Stimulated activated CD4-positive, alpha-beta T cell treated with anti-CD3 and anti-CD28 coated beads, Interleukin-1b, Interleukin-23, amount 100 ng/mL, for 4 hours (primary cell): ENCODE measurements around the gene TRMT44.

Experiments
- DNase-seq, 2 donors: peaks; one replicate each; pipeline ENCODE4 v3.0.0-alpha.2; 2020; ENCODE audit warnings: low read depth in 2 of 2

The TRMT44 gene

GRCh38 chr4:8435656-8436121, 4.9 kb upstream of the TRMT44 start:
- DNase-seq = no peak

DNA sequence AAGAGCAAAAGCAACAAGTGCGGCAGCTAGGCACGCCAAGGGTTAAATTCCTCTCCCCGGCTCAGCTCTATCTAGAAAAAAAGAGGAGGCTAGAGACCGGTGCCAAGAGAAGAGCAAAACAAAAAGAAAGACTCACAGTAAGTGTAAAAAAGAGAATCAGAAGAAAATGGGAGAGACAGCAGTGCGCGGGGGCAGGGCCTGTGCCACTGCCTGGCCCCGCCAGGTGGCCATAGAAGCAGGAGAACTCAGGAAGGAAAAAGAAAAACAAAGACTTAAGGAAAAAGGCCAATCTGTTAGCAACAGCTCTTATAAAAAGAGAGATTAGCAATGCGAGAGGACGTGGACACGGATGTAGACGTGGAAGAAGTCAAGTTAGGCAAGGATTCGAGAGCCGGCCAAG, 3.3 kb upstream of the TRMT44 start:
- no peak for DNase-seq

DNA sequence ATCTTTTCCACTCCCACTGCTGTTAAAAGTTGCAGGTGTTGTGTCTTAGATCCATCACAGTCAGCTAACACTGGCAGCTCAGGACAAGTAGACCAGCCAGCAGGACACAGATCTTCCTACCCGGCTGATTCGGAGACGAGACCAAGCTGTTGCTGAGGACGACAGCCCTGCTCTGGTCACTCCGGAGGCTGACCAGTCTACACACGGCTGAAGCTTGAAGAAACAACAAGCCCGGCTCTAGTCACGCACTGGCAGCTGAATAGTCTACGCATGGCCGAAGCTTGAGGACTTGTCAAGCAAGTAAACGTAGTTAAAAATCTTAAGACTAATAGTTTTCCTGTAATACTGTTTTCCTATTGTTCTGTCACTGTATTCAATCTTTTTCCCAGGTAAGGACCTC, 1.8 kb upstream of the TRMT44 start:
- DNase-seq = no peak

GRCh38 chr4:8439168-8439567, 1.4 kb upstream of the TRMT44 start:
- no peak for DNase-seq

GRCh38 chr4:8439914-8440491, 574 bp upstream of the TRMT44 start:
- no peak for DNase-seq

DNA sequence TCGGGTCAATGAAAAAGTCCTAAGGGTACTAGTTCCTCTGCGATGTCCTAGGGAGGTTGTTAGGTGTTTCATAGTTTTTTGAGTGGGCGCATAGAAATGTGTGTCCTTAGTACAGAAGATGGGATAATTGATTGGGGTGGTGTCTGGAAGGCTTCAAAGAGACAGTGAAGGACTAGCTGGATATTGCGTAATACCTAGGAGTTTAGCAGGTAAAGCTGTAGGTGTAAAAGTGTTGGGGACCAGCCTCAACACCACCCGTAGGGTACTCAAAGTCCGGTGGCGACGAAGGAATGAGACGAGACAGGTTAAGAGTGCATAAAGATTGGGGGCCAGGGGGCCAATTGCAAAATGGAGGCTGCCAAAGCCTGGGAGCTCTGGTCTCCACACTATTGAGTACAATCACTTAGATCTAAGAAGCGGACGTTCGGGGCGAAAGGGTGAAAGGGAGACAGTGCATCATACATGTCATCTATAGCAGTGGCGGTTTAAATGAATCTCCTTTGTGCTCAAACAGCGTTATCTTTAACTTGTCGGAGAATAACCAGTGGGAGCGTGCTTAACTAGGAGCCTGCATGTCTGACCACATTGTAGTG, 1.0 kb downstream of the TRMT44 start:
- DNase-seq = no peak

GRCh38 chr4:8442596-8443358, 2.2 kb downstream of the TRMT44 start:
- DNase-seq = no peak

- DNase-seq = no peak
Observed at GRCh38 chr4:8443801-8444200, 3.2 kb downstream of the TRMT44 start.

DNA sequence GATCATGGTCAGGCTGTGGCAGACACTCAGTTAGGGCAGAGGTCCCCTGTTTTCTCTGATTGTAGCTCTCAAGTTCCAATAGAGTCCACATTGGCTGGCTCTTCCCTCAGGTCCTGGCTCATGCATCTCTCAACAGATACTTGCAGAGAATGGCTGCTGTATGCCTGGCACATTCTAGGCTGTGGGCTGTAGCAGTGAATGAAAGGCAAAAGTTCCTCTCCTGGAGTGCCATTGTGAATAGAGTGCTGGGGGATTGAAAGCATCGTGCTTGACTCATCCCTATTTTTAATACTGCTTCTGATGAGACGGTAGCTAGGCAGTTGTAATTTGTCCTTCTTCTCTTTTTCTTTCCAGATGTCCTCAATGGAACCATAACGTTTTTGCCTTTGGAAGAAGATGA, 5.5 kb downstream of the TRMT44 start:
- DNase-seq = no peak

DNA sequence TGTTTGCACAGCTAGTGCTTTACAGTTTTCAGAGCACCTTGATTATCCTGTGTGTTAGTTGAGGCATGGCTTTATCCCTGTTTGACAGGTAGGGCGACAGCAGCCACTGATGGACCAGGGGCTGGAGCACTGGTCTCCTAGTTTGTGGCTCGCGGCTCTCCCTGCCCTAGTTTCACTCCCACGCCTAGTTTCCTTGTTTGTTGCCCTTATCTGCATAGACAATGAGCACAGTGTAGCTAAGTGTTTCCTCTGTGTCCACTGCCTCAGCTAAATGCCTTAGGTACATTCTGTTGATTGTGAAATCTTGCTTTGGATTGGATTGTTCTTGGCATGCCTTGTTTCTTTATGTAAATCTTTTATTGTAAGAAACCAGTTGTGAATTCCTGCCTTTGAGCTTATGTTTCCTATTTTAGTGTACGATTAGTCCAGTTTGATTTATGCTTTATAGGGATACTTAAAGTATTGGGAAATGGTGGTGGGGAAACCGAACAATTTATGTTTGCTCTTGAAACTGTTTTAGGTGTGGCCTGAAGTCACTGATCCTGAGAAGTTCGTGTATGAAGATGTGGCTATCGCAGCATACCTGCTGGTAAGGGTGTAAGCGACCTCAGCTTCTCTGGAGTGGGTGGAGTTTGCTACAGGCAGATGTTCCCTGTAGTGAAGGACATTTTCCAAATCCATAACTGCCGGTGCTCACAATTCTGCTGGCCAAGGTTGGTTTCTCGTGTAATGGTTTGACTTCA, 11.0 kb downstream of the TRMT44 start:
- DNase-seq = no peak

- DNase-seq = no peak
Observed at GRCh38 chr4:8453957-8454356, 13.4 kb downstream of the TRMT44 start.

DNA sequence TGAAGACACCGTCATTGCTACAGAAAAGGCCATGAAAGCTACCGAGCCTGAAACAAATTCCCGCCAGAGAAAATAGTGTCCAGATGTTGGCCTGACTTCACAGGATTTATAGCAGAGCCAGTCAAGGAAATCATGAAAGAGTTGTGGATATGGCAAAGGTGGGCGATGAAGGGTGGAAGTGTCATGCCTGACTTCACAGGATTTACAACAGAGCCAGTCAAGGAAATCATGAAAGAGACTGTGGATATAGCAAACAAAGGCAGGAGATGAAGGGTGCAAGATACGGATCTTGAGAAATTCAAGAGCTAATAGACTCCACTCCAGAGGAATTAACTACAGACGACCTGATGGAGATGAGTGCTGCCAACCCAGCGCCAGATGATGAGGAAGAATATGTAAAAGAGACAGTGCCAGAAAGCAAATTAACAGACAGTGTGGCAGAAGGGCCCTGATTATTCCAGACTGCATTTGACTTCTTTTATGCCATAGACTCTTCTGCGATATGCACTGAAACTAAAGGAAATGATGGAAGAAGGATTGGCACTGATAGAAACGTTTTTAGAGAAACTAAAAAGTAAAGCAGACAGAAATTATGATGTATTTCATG, 17.2 kb downstream of the TRMT44 start:
- DNase-seq = no peak

DNA sequence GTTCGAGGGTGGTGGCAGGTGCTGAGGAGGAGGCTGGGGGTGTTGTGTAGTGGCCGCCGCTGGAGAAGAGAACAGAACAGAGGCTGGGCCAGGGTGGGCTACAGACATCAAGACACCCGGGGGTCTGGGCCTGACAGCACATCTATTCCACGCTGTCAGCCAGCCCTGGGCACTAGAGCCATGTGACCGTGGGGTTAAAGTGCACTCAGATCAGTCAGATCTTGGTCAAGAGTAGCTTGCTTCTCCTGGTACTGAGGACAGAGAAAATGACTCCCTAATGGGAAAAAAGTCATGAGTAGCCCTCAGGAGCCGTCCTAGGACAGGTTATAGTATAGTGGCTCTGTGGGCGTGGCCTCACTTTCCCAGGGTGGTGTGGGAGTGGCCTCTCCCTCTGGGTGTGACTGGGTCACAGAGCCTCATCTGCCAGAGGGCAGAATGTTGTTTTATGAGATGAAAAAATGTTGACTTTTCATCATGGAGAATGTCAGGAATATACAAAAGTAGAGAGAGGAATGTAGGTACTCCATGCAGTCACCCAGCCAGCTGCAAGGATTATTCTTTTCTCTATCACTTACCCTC, 19.4 kb downstream of the TRMT44 start:
- DNase-seq = no peak

DNA sequence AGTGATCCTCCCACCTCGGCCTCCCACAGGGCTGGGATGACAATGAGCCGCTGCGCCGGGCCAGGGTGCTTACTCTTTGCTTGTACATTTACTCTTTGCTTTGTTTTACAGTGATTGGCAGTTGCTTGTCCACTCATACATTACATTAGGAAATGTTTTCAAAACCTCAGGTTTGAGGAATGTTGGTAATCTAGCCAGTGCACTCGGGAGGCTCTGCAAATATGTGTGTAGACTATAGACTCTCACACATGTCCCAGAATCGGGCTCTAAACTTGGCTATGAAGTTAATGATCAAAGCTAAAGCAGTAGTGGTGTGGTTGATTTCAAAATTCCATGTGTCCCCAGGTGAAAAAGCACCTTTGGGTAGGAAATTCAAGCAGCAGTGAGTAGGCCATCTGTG, 20.5 kb downstream of the TRMT44 start:
- DNase-seq = no peak

DNA sequence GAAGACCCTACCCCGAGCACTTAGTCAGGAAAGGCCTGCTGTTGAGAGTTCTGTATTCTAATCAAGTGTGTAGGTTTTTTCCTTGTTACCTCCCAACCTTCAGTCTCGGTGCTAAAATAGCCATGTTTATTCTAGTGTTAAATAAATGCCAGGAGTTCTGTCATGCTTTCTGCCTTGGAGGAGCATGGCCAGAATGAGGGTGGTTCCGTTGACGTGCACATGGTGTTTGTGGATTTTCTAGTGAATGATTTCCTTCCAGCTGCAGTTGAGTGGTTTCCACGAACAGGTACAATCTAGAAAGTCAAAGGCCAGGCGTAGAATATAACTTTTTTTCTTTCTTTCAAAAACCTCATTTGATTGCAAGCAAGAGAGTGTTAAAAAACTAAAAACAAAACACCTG, 21.0 kb downstream of the TRMT44 start:
- no peak for DNase-seq

GRCh38 chr4:8463811-8464210, 23.2 kb downstream of the TRMT44 start:
- DNase-seq = no peak

DNA sequence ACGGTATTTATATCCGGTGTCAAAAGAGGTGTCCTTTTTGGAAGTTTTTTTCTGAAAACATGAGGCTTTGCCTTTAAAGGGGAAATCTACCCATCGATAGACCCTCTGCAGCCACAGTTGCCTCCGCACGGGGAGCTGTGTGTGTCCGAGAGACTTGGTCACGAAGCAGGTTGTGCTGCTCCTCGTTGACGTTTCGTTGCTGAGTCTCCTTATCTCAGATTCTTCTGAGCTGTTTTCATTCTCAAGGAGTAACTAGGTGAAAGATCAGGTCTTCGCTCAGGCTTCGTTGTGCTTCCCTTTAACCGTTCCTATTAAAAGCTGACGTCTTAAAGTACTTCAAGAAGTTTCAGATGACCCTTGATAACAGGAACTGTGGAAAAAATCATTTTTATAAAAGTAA, 23.8 kb downstream of the TRMT44 start:
- no peak for DNase-seq

DNA sequence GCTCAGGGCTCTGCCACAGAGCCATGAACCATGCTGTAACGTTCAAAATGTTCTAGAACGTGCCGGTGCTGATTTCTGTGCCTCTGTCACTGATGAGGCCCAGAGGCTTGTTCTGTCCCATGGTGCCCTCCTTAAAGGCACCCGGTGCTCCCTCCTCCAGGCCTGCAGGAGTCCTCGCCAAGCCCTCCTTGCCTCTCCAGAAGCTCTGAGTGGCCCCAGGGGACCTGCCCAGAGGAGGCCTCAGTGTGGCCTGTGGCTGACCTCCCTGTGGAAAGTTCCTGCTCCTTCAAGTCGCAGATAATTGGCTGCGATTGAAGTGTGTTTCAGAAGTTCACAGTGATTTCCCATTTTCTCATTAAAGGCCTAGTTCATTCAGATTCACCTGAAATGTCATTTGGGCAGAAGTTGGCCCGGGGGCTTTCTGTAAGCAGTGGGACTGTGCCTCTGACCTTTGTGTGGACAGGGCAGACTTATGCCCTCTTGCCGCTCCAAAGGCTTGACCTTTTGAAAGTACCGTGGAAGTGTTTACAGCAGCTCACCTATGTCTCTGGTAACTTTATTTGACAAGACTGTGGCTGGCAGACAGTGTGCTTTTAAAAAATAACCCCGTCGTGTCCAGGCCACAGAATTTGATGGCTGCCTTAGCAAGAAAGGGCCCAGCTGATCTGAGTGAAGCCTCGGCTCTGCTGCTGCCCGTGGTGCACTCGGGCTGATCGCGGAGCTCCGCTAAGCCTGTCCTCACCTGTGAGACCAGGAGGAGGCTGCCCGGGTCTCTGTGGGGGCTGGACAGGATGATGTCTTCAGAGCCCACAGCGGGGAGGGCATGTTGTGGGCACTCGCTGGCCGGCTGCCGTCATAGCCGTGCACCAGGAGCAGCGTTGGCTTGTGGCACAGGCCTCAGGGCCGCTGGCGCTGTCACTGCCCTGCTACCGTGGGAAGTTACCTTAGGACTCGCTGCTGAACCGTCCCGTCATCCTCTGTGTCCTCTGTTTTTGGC, 25.3 kb downstream of the TRMT44 start:
- no peak for DNase-seq

- DNase-seq = no peak
Observed at GRCh38 chr4:8467016-8467415, 26.4 kb downstream of the TRMT44 start.

DNA sequence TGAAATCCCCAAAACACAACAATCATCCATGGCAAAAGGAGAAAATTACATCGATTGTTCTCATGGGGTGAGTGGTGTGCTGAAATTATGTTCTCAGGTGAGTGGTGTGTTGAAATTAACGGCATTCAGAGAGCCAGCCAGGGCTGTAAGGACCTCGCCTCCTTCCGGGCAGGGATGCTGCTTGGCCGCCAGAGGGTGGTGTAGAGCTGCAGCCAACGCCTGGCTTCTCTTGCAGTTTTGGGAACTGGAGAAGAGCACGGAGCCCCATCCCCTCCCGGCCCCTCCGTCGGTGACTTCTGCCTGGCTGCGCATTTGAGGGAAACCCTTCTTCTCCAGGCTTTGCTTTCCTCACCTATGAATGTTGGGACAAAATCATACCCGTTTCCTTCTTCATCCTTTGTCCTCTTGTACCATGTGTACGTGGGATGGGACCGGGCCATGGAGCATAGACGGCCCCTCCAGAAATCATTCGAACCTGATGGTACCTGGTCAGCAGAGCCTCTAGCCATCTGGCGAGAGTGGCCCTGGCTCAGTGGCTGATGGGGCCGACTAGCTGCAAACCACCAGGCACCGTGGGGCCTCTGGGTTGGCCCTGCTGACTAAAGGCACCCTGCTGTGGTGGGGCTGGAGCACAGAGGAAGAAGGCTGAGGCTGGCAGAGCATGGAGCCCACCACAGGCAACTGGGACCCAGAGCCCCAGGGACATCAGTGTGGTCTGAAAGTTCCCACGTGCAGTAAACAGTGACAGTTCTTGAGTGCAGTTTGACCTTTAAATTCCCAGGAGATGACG, 28.4 kb downstream of the TRMT44 start:
- DNase-seq = peak; percentile 35 to 44
